ENCODE measurements around the gene PTPRQ.

Gene PTPRQ

DNA sequence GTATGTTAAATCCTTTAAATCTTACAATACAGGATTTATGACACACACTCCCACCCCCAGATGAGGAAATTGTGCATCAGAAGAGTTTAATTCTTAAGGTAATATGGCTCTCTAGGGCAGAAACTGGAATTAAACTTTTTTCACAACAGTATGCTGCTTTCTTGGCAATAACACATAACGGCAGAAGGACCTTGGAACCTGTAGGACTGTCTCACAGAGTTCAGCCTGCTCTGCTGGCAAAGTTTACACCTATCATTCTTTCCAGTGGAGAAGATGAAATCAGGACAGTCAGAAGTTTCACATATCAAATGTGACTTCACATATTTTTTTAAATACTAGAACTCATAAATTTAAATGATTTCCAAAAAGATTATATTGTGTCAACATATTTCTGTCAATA lies 232.8 kb downstream of the PTPRQ start:
- H3K4me1 Mint-ChIP-seq, result peaks cover 46% of the 10 kb centered on the region

GRCh38 chr12:80677994-80678393 lies 234.0 kb downstream of the PTPRQ start:
- Mint-ChIP-seq H3K4me3 (no peak overlapping the region), H3K36me3 (ENCODE audit: low read depth) (no peaks in the 10 kb centered on the region), H3K27ac (peak overlapping the region in 1 of 3 experiments; percentile 68), H3K4me1 (peaks cover 50% of the 10 kb centered on the region), H3K9me3 (no peaks in the 10 kb centered on the region), H3K27me3 (ENCODE audit: low read depth) (no peaks in the 10 kb centered on the region)
- no peak for TF ChIP-seq CTCF (IDR thresholded peaks at IDR 0.05; ENCODE audit: unreplicated experiment in 3 of 3)

More for the DNA sequence above, 232.8 kb downstream of the PTPRQ start:
- H3K9me3 Mint-ChIP-seq, result no peaks in the 10 kb centered on the region
- no peaks in the 10 kb centered on the region for H3K27me3 Mint-ChIP-seq (ENCODE audit: low read depth)
- no peak for TF ChIP-seq CTCF (IDR thresholded peaks at IDR 0.05; ENCODE audit: unreplicated experiment in 3 of 3)
- peak overlapping the region in 1 of 3 experiments; percentile 68 for H3K27ac Mint-ChIP-seq
- no peak overlapping the region for H3K4me3 Mint-ChIP-seq
- no peaks in the 10 kb centered on the region for H3K36me3 Mint-ChIP-seq (ENCODE audit: low read depth)

- no peak overlapping the region for H3K4me3 Mint-ChIP-seq
- H3K9me3 Mint-ChIP-seq, result no peaks in the 10 kb centered on the region
- H3K36me3 Mint-ChIP-seq (ENCODE audit: low read depth), result no peaks in the 10 kb centered on the region
- H3K27me3 Mint-ChIP-seq (ENCODE audit: low read depth), result no peaks in the 10 kb centered on the region
- H3K4me1 Mint-ChIP-seq, result peaks cover 46% of the 10 kb centered on the region
- TF ChIP-seq CTCF (IDR thresholded peaks at IDR 0.05; ENCODE audit: unreplicated experiment in 3 of 3), result no peak
- H3K27ac Mint-ChIP-seq, result peak overlapping the region; percentile 37 to 60 (median 59)
Measured at GRCh38 chr12:80679346-80680131, 235.5 kb downstream of the PTPRQ start.

- H3K4me1 Mint-ChIP-seq, result peaks cover 39% of the 10 kb centered on the region
- peak overlapping the region in 1 of 3 experiments; percentile 33 for H3K27ac Mint-ChIP-seq
- TF ChIP-seq CTCF (IDR thresholded peaks at IDR 0.05; ENCODE audit: unreplicated experiment in 3 of 3), result no peak
- H3K4me3 Mint-ChIP-seq, result no peak overlapping the region
- peaks cover 3% of the 10 kb centered on the region for H3K9me3 Mint-ChIP-seq
- H3K36me3 Mint-ChIP-seq (ENCODE audit: low read depth), result no peaks in the 10 kb centered on the region
- H3K27me3 Mint-ChIP-seq (ENCODE audit: low read depth), result no peaks in the 10 kb centered on the region
Measured at GRCh38 chr12:80681287-80681686, 237.3 kb downstream of the PTPRQ start.

- no peaks in the 10 kb centered on the region for H3K36me3 Mint-ChIP-seq (ENCODE audit: low read depth)
- H3K27me3 Mint-ChIP-seq (ENCODE audit: low read depth), result no peaks in the 10 kb centered on the region
- peak overlapping the region in 1 of 3 experiments; percentile 33 for H3K27ac Mint-ChIP-seq
- H3K9me3 Mint-ChIP-seq, result peaks cover 8% of the 10 kb centered on the region
- peak overlapping the region in 1 of 3 experiments; percentile 2 for H3K4me3 Mint-ChIP-seq
- peaks cover 36% of the 10 kb centered on the region for H3K4me1 Mint-ChIP-seq
- no peak for TF ChIP-seq CTCF (IDR thresholded peaks at IDR 0.05; ENCODE audit: unreplicated experiment in 3 of 3)
Measured at GRCh38 chr12:80681786-80682185, 237.8 kb downstream of the PTPRQ start.

GRCh38 chr12:80684077-80684495 lies 240.1 kb downstream of the PTPRQ start:
- TF ChIP-seq CTCF (IDR thresholded peaks at IDR 0.05; ENCODE audit: unreplicated experiment in 3 of 3), result no peak
- Mint-ChIP-seq H3K9me3 (peaks cover 11% of the 10 kb centered on the region), H3K4me3 (no peak overlapping the region), H3K27me3 (ENCODE audit: low read depth) (no peaks in the 10 kb centered on the region), H3K36me3 (ENCODE audit: low read depth) (no peaks in the 10 kb centered on the region), H3K27ac (no peak overlapping the region), H3K4me1 (peaks cover 20% of the 10 kb centered on the region)
